ENCODE data around the gene FSTL5.

- no peak for TF ChIP-seq FOSL1 (IDR thresholded peaks at IDR 0.05; ENCODE audit: insufficient read depth, low read depth, low read length)
- TF ChIP-seq MAX (IDR thresholded peaks at IDR 0.05), result no peak
These were observed 153.4 kb downstream of the FSTL5 start for GRCh38 chr4:162010362-162010761.

Data from H1 (cell line).